Fibroblast of lung (primary cell): Measurements from ENCODE around the gene FSTL3.

Experiments used
- CTCF ChIP-seq, 2 donors: IDR thresholded peaks in 1 of 2; conservative IDR thresholded peaks in 1 of 2; 1 replicate in 1 of 2; 2 replicates in 1 of 2; pipeline ENCODE4 v1.5.1; 2011 to 2012; ENCODE audit warnings: low read length in 2 of 2, control low read depth in 1 of 2, inconsistent platforms in 1 of 2, low read depth in 1 of 2, mild to moderate bottlenecking in 1 of 2
- EZH2 ChIP-seq: IDR thresholded peaks from 2 replicates; pipeline ENCODE4 v1.5.1; 2012; ENCODE audit warnings: low read length, control low read depth, mild to moderate bottlenecking; ENCODE audit errors: missing control alignments

DNA sequence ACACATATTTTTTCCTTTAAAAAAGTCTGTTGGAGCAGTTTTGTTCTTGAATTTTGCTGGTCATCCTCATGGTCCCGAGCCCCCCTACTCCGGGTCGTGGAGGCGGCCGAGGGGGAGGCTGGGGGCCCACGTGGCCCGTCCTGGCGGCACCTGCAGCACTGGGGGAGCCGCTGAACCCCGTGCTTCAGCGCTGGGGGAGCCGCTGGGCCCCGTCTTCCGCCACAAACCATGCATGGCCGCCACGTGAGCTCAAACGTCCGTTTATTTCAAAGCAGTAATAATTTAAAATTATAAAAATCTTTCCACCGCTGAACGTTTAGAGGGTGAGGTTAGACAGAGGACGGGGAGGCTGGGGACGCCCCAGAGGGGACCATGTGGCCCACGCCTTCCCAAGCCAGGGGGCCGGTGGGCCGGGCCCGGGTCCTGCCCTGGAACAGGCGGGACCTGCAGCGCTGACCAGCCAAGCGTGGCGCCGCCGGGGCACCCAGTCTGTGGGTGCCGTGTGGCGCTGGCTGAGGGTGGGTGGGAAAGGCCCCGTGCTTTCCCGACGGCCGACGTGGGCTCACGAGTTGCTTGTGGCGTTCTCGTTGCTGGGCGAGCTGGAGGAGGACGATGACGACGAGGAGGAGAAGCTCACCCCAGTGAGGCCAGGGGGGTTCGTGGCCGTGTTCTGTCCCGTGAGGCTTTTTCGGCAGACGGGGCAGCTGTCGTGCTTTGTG is 28.5 kb upstream of the FSTL3 start:
- TF ChIP-seq CTCF (conservative IDR thresholded peaks at IDR 0.05 in 1 of 2, IDR thresholded peaks at IDR 0.05 in 1 of 2; ENCODE audit: low read depth in 1 of 2, low read length in 2 of 2) (no peak), EZH2 (no peak)
